K562 (cell line): ENCODE data around the gene COL13A1.

Experiments
- HDAC2 ChIP-seq: fragments of 450-650 bp; IDR thresholded peaks from 2 replicates; pipeline ENCODE4 v1.6.1; 2016; ENCODE audit warnings: mild to moderate bottlenecking
- JUN ChIP-seq, 2 experiments: sonication (generic) in 1 of 2; formaldehyde crosslinking in 1 of 2; IDR thresholded peaks; 2 replicates each; pipeline versions ENCODE4 v1.6.1 to v1.8.0; 2012 to 2022; ENCODE audit warnings: borderline replicate concordance in 2 of 2, mild to moderate bottlenecking in 2 of 2, improper control_type of control experiment in 1 of 2, low read depth in 1 of 2, low read length in 1 of 2, missing genetic modification reagents in 1 of 2
- POLR2AphosphoS5 ChIP-seq: IDR thresholded peaks from 2 replicates; pipeline ENCODE4 v1.6.1; 2011; ENCODE audit warnings: mild to moderate bottlenecking, low read depth, low read length, moderate library complexity; ENCODE audit not compliant: control insufficient read depth, insufficient read depth
- STAT5B ChIP-seq: fragments of 250-450 bp; sonication (Bioruptor Pico); IDR thresholded peaks from 2 replicates; pipeline ENCODE4 v1.8.0; 2021; ENCODE audit warnings: mild to moderate bottlenecking, inconsistent platforms
- TCF7 ChIP-seq: sonication (generic); IDR thresholded peaks from 2 replicates; pipeline ENCODE4 v1.6.1; 2016; ENCODE audit warnings: antibody characterized with exemption, borderline replicate concordance

GRCh38 chr10:69907517-69907916 lies 105.8 kb downstream of the COL13A1 start:
- TF ChIP-seq HDAC2 = no peak
- no peak for TF ChIP-seq TCF7
- no peak for TF ChIP-seq STAT5B
- TF ChIP-seq POLR2AphosphoS5 = no peak
- TF ChIP-seq JUN (IDR thresholded peaks at IDR 0.05; ENCODE audit: borderline replicate concordance, low read depth, low read length) = no peak
- TF ChIP-seq JUN (CRISPR knock-in tag; IDR thresholded peaks at IDR 0.05; ENCODE audit: borderline replicate concordance) = no peak
